Measurements from ENCODE around the gene NFKBIZ.

The NFKBIZ gene

DNA sequence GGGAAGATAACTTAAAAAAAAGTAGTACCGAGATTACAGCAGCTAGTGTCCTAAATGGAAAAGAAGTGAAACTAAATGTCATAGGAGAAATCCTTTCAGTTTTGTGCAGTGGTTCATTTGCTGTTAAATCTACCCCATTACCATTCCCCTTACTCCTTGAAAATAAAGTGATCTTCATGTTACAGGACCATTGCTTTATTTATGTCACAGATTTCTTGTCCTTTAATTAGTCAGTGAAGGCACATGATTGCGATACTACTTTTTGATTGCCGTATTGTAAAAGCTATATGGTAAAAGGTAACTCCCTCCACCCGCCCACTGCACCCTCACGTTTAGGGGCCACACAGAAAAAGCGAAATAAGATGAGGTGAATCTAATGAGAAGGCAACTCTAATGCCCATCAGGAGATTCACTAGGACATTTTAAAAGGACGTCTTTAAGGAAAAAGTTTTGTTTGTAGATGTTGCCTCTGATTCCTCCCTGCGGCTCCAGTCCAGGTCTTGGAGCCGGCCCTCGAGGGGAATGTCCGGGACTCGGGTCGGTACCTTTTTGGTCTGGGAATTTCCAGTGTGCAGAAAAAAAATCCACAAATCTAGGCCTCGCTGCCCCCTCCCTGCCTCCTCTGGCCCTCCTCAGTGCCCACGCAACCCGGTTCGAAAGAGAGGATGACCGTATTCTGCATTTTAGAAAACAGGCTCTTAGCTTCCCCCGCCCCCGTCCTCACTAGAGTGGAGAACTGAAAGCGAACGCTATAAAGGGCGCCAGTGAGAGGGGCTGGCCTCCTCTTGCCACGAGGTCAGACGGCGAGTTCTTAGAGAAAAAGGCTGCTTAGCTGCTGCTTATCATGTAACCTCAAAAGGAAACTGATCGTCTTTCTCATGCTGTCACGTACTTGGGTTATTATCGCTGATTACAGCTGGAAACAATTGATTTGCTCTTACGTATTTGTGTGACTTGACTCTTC lies 21.8 kb upstream of the NFKBIZ start:
- DNase-seq = peak; percentile 72

DNA sequence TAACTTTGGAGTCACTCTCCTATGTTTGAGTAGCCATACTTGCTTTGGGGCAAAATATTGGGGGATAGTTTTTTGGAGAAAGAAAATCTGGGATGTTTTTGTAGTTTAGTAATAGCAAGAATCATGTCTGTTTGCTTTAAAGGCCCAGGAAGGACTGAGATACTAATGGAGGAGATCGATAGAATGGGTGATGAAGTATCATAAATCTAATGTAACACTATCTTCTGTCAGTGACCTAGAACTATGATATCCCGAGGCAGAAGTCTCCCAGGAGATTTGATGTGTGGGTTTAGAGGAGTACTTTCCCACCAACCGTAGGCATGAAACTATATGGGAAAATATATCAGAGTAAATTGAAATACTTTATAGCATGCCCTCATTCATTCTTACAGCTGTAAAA lies 21.0 kb upstream of the NFKBIZ start:
- no peak for DNase-seq

DNA sequence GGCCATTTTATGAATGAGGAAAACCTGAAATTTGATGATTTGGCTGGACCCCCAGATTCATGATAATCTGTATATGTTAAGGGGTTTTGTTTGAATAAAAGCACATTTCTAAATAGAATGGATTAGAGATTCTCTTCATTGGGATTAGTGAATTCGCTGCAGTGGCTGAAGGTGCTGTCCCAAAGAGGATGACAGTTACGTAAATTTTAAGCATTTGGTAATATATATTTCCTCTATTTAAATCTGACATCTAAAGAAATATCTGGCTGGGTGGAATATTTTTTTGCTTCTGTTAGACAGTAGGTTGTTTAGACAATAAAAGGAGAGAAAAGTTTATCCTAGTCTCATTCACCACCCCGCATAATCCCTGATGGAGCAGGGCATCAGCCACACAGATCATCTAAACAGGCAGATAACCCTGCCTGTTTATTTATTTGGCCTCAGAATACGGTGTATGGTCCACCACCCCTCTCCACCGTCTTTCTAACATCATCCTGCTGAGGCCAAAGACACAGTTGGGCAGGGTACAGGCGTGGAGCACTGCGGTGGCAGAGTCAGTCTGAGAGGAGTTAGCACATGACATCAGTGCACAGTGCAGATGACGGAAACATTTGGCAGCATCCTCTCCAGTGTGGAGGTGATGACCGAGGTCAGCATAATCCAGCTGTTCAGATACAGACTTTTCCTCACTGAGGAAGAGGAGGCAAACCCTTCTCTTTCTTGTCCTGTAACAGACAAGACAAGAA lies 20.4 kb upstream of the NFKBIZ start:
- peak; percentile 35 for DNase-seq

DNA sequence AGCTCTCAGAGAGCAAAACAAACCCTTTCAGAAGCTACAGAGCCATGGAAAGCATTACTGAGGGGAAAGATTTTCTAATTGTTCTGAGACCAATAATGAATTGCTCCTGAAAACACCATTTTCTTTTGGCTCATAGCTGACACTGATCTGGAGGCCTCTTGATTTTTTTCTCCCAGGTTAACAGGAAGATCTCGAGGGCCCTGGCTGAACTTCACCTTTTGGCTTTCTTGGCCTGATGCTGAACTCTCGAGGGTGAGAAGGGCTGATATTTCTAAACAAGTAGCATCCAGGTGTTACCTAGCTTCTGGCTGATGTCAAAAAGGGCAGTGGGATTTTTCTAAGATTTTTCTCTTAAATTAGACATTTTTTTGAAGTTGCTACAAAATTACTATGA lies 19.9 kb upstream of the NFKBIZ start:
- DNase-seq = no peak

DNA sequence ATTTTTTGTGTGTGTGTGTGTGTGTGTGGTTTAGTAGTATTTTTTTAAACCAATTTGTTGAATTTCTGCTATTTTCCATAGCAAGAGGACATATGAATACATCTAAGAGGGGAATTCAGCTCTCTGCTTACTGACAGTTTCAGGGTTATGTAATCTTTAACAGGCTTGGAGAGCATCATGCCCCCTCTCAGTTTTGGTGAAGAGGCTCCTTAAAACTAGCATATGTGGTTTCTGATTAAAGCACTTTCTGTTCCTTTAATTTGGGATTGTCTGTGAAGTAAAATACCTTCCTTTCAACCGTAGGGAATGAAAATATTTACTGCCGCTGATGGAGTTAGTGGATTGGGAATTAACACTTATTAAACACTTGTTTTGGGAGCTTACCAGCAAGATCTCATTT lies 19.4 kb upstream of the NFKBIZ start:
- no peak for DNase-seq

DNA sequence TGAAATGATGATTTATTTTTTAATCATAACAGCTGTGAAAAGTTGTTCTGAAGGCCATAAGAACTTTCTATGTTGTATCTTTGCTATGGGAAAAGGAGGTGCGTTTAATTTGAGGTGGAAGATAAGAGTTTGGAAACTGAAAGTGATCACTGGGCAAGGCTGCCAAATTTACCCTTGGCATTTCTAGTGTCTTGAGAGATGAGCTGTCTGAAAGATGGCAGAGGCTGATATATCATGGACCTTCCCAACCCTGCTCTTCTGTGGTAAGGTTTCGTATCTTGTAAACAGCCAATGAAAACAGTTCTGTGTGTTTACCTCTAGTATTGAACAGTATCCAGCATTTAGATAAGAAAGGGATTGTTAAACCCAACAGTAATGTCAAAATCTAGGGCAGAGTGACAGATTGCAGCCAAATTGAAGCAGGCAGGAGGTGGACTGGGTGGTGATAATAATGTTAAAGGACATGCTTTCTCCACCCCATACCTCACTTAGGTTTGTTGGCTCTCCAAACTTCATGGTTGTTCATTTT lies 15.8 kb upstream of the NFKBIZ start:
- DNase-seq = no peak

DNA sequence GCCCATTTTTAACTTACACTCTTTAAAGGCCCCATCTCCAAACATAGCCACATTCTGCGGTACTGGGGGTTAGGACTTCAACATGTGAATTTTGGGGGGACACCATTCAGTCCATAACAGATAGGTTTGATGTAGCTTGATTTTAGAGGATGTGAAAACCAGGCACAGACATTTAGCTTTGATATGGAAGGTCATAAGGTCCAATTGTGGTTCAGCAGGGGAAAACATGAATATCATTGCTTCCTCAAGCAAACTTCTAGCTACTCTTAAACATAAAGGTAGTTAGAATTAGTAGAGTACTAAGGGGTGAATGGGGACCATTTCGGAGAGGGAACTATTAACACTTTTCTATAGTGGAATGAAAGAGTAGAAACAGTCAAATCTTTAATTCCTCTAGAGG lies 13.6 kb upstream of the NFKBIZ start:
- DNase-seq = no peak

DNA sequence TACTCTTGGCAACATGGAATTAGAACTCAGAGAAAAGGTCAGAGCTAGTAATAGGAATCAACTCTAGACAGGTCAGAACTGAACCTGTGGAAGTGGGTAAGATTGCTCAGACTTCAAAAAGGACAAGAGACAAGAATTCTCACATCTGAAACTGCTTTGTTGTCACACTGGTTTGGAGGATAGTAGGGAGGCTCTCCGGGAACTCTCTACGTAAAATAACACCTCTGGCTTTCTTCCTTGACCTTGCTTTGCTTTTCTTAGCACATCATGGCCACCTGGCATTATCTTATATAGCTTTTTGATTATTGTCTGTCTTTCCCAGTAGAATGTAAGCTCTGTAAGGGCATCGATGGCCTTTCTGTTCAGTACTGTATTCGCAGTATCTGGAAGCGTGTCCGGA lies 13.2 kb upstream of the NFKBIZ start:
- DNase-seq = no peak

DNA sequence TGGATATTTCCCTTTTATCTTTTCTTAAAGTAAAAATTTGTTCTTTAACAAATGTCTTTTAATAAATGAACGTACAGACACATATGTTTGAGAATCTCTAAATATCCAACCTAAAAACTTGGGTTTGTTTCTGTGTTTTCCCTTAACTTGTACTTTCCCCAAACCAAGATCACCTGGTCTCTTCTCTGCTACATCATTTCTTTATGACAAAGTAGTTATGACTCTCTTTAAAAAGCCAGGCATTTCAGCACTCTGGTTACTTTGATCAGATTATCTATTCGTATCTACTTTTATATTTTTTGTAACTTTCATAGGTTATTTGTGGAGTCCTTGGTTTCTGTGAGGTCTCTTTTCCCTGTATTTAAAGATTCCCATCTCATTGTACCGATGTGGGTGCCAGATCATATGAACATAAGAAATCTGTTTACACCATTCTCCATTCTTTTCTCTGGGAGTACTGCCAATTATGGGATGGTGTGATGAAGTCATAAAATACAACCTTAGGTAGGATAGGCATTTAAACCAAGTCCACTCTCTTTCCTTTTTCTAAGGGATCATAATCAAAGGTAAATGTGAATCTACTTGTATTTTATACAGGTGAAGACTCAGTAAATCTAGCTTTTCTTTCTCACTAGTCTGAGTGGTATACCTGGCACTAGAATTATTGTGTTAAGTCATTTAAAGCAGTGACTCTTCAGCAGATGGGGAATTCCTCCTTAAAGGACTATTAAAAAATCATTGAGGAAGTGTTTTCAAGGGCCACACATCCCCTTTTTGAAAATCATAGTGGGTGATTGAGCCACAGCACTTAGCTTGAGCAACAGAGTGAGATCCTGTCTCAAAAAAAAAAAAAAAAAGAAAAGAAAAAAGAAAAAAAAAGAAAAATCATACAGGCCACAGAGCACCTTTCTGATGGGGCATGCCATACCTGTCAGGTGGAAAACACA lies 12.4 kb upstream of the NFKBIZ start:
- DNase-seq = peak; percentile 79

DNA sequence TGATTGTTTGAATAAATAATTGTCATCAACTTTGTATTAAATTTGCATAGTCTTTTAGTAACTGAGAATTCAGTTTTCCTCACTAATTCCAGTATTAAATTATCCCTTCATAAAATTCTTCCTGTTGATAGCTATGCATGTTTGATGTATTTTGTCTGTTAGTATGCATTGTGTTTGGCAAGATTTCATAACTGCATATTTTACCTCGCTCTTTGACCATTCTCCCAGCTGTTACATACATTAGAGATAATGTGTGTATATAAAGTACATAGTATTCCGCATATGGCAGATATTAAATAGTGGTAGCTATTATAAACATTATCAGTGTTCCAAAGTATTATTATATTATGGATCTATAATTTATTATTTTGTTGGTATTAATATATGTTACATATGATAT lies 10.6 kb upstream of the NFKBIZ start:
- peak; percentile 65 for DNase-seq

DNA sequence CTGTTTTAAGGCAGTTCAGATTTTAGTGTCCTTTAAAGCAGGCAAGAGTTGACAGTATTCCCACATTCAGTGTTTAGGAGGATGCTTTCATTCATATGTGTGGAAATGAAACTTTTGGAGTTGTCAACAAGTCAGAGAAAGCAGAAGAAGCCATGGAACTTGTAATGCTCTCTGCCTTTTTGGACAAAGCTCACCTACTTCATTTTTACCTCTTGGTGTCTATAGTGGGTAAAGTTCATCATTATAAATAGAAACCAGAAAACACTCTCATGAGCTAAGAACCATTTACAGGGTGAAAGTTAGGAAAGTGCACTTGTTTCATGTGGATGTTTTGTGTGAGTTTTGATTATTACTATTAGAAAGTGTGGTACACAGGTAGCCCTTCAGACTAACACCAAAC lies 9.2 kb upstream of the NFKBIZ start:
- DNase-seq = no peak

DNA sequence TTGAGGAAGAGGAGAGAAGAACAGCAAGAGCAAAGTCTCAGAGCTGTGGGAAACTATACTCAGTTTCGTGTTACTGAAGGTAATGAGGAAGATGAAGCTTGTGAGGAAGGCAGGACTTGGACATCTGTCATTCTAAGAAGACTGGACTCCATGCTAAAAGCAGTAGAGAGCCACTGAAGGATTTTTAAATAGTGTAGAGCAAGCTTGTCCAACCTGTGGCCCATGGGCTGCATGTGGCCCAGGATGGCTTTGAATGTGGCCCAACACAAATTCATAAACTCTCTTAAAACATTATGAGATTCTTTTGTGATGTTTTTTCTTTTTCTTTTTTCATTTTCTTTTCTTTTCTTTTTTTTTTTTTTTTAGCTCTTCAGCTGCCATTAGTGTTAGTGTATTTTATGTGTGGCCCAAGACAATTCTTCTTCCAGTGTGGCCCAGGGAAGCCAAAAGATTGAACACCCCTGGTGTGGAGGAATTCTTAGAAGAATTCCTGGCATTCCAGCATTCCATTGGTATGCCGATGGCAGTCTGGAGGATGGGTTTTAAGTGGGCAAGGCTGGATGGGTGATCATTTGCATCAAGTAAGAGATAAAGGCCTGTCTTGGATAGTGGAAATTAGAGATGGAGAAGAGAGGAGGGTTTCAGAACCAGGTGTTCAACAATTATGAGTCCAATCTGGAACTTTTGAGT lies 6.9 kb upstream of the NFKBIZ start:
- peak; percentile 74 for DNase-seq

DNA sequence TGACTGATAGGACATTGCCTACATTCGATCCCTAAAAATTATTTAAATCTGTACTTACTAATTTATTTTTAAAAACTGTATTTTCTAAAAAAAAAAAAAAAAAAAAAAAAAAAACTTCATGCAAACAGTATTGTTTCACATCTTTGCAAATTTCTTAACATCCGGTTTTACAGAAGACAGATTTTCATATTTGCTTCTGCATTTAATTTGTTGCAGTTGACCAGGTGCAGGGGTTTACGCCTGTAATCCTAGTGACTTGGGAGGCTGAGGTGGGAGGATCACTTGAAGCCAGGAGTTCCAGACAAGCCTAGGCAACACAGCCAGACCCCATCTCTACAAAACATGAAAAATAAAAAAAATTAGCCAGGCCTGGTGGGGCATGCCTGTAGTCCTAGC lies 6.4 kb upstream of the NFKBIZ start:
- DNase-seq = no peak

DNA sequence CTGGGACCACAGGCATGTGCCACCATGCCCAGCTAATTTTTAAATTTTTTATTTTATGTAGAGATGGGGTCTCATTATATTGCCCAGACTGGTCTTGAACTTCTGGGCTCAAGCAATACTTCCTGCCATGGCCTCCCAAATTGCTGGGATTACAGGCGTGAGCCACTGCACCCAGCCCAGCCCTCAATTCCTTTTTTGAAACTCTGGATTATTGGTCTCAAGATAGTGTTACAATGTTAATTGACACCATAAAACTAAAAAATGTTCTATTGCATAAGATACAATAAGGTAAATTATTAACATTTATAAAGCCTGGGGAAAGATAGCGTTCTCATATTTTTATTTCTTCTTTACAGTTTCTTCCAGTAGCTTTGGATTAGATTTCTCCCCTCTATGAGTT lies 3.9 kb upstream of the NFKBIZ start:
- no peak for DNase-seq

DNA sequence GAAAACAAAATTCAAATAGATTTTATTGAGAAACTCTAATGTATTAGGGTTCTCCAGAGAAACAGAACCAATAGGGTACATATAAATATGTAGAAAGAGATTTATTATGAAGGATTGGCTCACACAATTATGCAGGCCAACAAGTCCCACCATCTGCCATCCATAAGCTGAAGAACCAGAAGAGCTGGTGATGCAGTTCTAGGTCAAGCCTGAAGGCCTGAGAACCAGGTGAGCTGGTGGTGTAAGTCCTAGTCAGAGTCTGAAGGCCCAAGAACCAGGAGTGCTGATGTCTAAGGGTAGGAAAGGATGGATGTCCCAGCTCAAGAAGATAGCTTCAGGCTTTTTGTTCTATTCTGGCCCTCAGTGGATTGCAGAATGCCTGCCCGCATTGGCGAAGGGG lies 2.6 kb upstream of the NFKBIZ start:
- DNase-seq = no peak

DNA sequence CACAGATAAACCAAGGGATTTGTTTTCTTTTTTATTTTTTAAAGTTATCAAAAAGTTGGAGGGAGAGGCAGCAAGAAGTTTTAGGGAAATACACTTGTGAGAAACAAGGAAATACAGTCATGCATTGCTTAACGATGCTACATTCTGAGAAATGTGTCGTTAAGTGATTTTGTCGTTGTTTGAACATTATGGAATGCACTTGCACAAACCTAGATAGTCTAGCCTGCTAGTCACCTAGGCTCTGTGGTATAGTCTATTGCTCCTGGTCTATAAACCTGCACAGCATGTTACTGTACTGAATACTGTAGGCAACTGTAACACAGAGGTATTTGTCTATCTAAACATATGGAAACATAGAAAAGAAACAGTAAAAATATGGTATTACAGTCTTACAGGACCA lies 2.0 kb upstream of the NFKBIZ start:
- DNase-seq = no peak

DNA sequence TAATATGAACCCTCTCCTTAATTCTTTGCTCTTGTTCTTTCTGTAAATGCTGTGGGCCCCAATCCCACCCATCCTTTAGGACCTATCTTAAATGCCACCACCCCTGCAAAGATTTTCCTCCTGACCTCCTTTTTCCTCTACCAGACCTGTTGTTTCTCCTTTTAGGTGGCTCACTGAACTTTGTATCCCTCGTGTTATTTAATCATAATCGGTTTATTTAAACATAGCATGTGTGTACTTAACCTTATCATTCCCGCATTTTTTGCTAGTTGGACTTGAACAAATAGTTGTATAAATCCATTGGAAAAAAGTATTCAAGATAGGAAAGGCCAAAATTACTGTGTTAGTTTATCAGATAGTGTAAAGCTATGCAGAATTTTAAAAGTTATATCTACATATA lies 988 bp upstream of the NFKBIZ start:
- no peak for DNase-seq

DNA sequence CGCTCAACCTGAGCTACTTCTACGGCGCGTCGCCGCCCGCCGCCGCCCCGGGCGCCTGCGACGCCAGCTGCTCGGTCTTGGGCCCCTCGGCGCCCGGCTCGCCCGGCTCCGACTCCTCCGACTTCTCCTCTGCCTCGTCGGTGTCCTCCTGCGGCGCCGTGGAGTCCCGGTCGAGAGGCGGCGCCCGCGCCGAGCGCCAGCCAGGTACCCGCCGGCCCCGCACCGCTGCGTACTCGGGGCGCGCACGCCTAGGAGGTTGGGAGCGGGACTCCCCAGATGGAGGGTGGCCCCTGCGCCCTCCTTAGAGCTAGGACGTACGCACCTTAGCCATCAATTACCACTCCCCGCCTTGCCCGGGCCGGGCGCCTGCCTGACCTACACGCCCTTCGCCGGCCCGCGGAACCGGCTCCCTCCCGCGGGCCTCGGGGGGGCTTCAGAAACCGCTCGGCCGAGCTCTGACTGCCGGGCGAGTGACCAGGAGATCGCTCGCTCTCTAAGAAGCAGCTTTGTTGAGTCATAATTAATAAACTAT lies 466 bp downstream of the NFKBIZ start:
- no peak for DNase-seq

DNA sequence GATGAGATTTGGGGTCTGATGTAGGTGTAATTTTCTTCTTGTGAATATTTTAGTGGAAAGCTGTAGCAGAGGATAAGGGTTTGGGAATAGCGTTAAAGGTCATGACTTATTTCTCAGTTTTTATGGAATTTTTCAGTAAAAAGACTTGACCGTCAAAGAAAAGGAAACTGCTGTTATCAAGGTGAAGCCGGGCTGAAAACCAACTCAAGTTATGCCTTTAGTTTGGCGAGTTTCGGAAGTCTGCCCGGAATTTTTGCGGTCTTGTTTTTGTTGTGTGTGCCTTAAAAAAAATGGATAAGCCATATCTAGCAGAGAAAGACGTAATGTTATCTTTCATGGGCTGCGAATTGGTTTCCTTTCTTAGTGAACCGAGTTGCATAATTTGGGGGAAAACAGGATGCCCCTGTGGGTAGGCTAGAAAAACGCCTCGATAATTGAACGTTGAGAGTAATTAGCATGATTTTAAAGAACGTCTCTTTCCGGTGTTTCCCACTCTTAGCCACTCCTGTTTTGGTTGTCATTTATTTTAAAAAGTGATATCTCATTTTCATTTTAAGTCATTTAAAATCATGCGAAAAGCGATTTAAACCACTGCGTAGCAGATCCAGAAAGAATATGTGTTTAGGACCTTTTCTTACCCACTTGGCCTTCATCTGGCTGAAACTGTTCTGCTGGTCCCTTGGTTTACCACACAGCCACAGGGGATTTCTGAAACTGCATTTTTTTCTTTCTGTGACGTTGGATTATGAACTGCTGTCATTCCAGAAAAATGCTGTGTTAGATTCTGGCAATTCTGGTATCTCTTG lies 1.1 kb downstream of the NFKBIZ start:
- DNase-seq = peak; percentile 84

DNA sequence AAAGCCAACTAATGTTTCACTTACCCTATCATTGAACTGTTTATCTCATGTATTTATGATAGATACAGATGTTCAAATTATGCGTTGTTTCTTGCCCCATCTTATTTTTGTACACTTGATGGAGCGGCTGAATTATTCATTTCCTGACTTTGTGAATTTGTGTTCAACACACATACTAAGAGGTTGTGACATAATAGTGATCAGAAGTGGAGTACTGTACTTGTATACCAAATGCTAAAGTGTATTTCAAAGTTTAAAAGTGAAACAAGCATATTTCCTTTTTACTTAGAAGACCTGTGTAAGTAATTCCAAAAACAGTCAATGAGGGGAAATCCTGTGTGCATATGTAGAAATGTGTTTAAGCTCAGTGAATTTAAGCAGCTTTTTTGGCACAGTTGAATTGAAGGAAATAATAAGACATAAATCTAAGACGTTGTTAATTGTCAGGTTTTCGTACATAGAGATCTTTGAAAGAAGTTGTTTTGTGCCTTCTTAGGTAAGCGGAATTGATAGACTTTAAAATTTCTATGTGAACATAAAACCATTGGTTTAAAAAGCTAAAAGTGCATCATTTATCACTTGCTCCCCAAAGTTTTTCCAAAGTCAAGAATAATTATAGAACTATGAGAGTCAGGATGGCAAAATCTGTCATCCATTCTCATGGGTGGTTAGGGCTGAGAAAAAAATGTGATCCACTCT lies 1.9 kb downstream of the NFKBIZ start:
- no peak for DNase-seq

Data from fibroblast of upper back skin (primary cell).